Activated naive CD8-positive, alpha-beta T cell treated with anti-CD3 and anti-CD28 coated beads, Interleukin-2, amount 50 U/mL, for 16 hours (primary cell): Measurements from ENCODE around the gene KRT1.

Experiments used
- DNase-seq: peaks from one replicate; pipeline ENCODE4 v3.0.0-alpha.2; 2020; ENCODE audit warnings: low read depth, low spot score

KRT1 gene

GRCh38 chr12:52660934-52661499 lies 19.2 kb downstream of the KRT1 start:
- DNase-seq, result no peak

- no peak for DNase-seq
These were observed 20.3 kb downstream of the KRT1 start for GRCh38 chr12:52659951-52660350.

- no peak for DNase-seq
These were observed 20.8 kb downstream of the KRT1 start for GRCh38 chr12:52659395-52659794.

- DNase-seq, result no peak
These were observed 22.0 kb downstream of the KRT1 start for GRCh38 chr12:52658196-52658595.

GRCh38 chr12:52657250-52657902 lies 22.8 kb downstream of the KRT1 start:
- no peak for DNase-seq

- no peak for DNase-seq
These were observed 23.6 kb downstream of the KRT1 start for GRCh38 chr12:52656616-52657015.

GRCh38 chr12:52655720-52656124 lies 24.5 kb downstream of the KRT1 start:
- no peak for DNase-seq

GRCh38 chr12:52655251-52655650 lies 25.0 kb downstream of the KRT1 start:
- no peak for DNase-seq

GRCh38 chr12:52651726-52652261 lies 28.4 kb downstream of the KRT1 start, which contains the start of gene KRT2:
KRT2 (minus strand) TSS chr12:52652211; CDS start chr12:52652142, 69 bp downstream.
- DNase-seq, result no peak

GRCh38 chr12:52650520-52651081 lies 29.6 kb downstream of the KRT1 start:
- no peak for DNase-seq

- DNase-seq, result no peak
These were observed 31.1 kb downstream of the KRT1 start for GRCh38 chr12:52649066-52649465.

GRCh38 chr12:52648012-52648550 lies 32.1 kb downstream of the KRT1 start:
- no peak for DNase-seq

GRCh38 chr12:52647601-52648000 lies 32.6 kb downstream of the KRT1 start:
- DNase-seq, result no peak

GRCh38 chr12:52646613-52647012 lies 33.6 kb downstream of the KRT1 start:
- DNase-seq, result no peak

- no peak for DNase-seq
These were observed 34.2 kb downstream of the KRT1 start for GRCh38 chr12:52645982-52646381.

GRCh38 chr12:52645120-52645761 lies 35.0 kb downstream of the KRT1 start:
- no peak for DNase-seq

- DNase-seq, result no peak
These were observed 36.2 kb downstream of the KRT1 start for GRCh38 chr12:52644078-52644415.

- DNase-seq, result no peak
These were observed 36.8 kb downstream of the KRT1 start for GRCh38 chr12:52643233-52644077.

GRCh38 chr12:52641468-52641867 lies 38.7 kb downstream of the KRT1 start:
- DNase-seq, result no peak

GRCh38 chr12:52637299-52637698 lies 42.9 kb downstream of the KRT1 start:
- DNase-seq, result no peak

- DNase-seq, result no peak
These were observed 43.5 kb downstream of the KRT1 start for GRCh38 chr12:52636592-52637258.
